H1 (cell line): ENCODE measurements around the gene MAMSTR. TPM values are rescaled to one million over a fixed set of nuclear protein-coding genes. Genes with fewer than 3 reads are reported as not detected.

Experiments used
- BRCA1 ChIP-seq: IDR thresholded peaks from 2 replicates; pipeline ENCODE4 v1.6.1; 2012; ENCODE audit warnings: low read depth, low read length, improper control_type of control experiment
- CHD7 ChIP-seq: fragments of 300-600 bp; sonication (generic); IDR thresholded peaks from 2 replicates; pipeline ENCODE4 v1.7.1; 2012; ENCODE audit warnings: low read length, moderate library complexity, mild to moderate bottlenecking, inconsistent platforms; ENCODE audit not compliant: insufficient replicate concordance
- polyA plus RNA-seq, 7 experiments: library from polyadenylated mRNA; depleted of rRNA in 3 of 7; stranded (reverse) in 5 of 7; unstranded in 2 of 7; fragments of >200 nt in 5 of 7; fragments of 200-250 nt in 2 of 7; gene quantifications; 1 replicate in 5 of 7; 2 replicates in 1 of 7; 4 replicates in 1 of 7; pipeline versions ENCODE4 v1.2.1 to v1.2.3, GENCODE V29; 2011 to 2013; ENCODE audit warnings: missing spikeins in 2 of 7, mixed read lengths in 2 of 7
- total RNA-seq: library from RNA; stranded (reverse); fragmentation: NEBNext Ultra II Directional; extraction: Animal tissue kit (Norgen Biotek cat#: 25700); gene quantifications from 2 replicates; pipeline ENCODE4 v1.2.1, GENCODE V29; 2021

The MAMSTR gene
- total and polyA plus RNA-seq, 2 of the 8 experiments (the other 6 are each of a cell fraction or from before 2014, with no cell fraction given) = 2.0 to 2.3 TPM

GRCh38 chr19:48726556-48726955, 7.0 kb upstream of the MAMSTR start (continued):
- TF ChIP-seq CHD7 = no peak
- TF ChIP-seq BRCA1 = no peak
